Liver (tissue), 3 donors: Measurements from ENCODE around the gene CCDC33.

Source experiments
- CTCF ChIP-seq: fragments of 150-350 bp; IDR thresholded peaks from 2 replicates; pipeline ENCODE4 v1.5.1; 2017; ENCODE audit warnings: improper control_type of control experiment, low read depth, low read length; ENCODE audit not compliant: missing input control
- HNF4A ChIP-seq, 2 donors: conservative IDR thresholded peaks; 2 replicates each; pipeline ENCODE4 v1.6.1; 2016; ENCODE audit warnings: antibody characterized with exemption in 2 of 2, mild to moderate bottlenecking in 2 of 2
- JUND ChIP-seq, 2 donors: IDR thresholded peaks; 2 replicates each; pipeline ENCODE4 v1.6.1; 2016; ENCODE audit warnings: antibody characterized with exemption in 2 of 2
- RAD21 ChIP-seq, 2 donors: IDR thresholded peaks; 2 replicates each; pipeline ENCODE4 v1.6.1; 2016; ENCODE audit warnings: antibody characterized with exemption in 2 of 2, mild to moderate bottlenecking in 2 of 2
- RXRA ChIP-seq, 2 donors: IDR thresholded peaks; 2 replicates each; pipeline ENCODE4 v1.6.1; 2017 to 2018; ENCODE audit warnings: antibody characterized with exemption in 2 of 2, mild to moderate bottlenecking in 1 of 2
- donor health status: healthy.
- donor health status: healthy.

GRCh38 chr15:74215958-74216357, 20.2 kb upstream of the CCDC33 start:
- TF ChIP-seq RAD21 (IDR thresholded peaks at IDR 0.05) (no peak), CTCF (no peak), JUND (IDR thresholded peaks at IDR 0.05) (no peak), HNF4A (conservative IDR thresholded peaks at IDR 0.05) (no peak), RXRA (IDR thresholded peaks at IDR 0.05) (no peak)
